Endothelial cell of umbilical vein (primary cell): ENCODE measurements around the gene GORASP2.

Source experiments
- POLR2A ChIP-seq: IDR thresholded peaks from 2 replicates; pipeline ENCODE4 v1.6.1; 2012; ENCODE audit warnings: low read depth, mild to moderate bottlenecking, control low read depth, low read length
- POLR2AphosphoS5 ChIP-seq: IDR thresholded peaks from 2 replicates; pipeline ENCODE4 v1.6.1; 2012; ENCODE audit warnings: low read depth, mild to moderate bottlenecking, control low read depth, low read length, moderate library complexity; ENCODE audit not compliant: insufficient read depth

DNA sequence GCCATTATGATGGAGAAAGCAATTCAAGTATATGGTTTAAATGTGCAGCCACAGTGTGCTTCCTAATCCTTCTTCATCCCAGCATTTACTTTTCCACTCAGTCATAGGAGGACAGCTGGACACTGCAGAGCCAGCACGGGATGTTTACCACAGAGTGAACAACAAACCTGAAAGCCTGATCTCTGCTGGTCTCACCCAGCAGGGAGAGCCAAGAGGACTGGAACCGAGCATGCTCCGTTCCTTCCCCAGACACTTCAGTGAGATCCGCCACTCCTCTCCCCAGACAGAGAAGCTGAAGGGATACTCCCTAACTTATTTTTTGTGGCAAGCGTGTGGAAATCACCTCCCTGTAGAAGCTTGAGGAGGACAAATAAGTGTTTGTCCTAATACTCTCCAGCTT lies 23.2 kb upstream of the GORASP2 start:
- TF ChIP-seq POLR2AphosphoS5 (no peak), POLR2A (no peak)
